HUES6 (cell line): ENCODE measurements around the gene ADM5.
"Not testable (repeated sequence)": the region's sequence is repeated elsewhere in the genome, so short reads cannot be mapped to it uniquely, and the experiment has no call there.

Experiments used
- H3K27ac ChIP-seq: 2 replicates; pipeline ENCODE4 v1.7.0; 2013; ENCODE audit warnings: low read depth, mild to moderate bottlenecking, low read length, inconsistent platforms
- H3K27me3 ChIP-seq: 2 replicates; pipeline ENCODE4 v1.6.1; 2013; ENCODE audit warnings: low read length; ENCODE audit not compliant: control insufficient read depth, insufficient read depth
- H3K36me3 ChIP-seq: 2 replicates; pipeline ENCODE4 v1.6.1; 2013; ENCODE audit warnings: low read length; ENCODE audit not compliant: control insufficient read depth, insufficient read depth
- H3K4me1 ChIP-seq: 2 replicates; pipeline ENCODE4 v1.6.1; 2013; ENCODE audit warnings: low read length; ENCODE audit not compliant: control insufficient read depth, insufficient read depth
- H3K4me3 ChIP-seq: 2 replicates; pipeline ENCODE4 v1.5.1; 2013; ENCODE audit warnings: low read depth, low read length
- H3K9ac ChIP-seq: one replicate; pipeline ENCODE4 v1.6.1; 2013; ENCODE audit warnings: mild to moderate bottlenecking, low read length
- H3K9me3 ChIP-seq: 2 replicates; pipeline ENCODE4 v1.6.1; 2013; ENCODE audit warnings: low read depth, low read length; ENCODE audit not compliant: control insufficient read depth, insufficient read depth

Gene ADM5

DNA sequence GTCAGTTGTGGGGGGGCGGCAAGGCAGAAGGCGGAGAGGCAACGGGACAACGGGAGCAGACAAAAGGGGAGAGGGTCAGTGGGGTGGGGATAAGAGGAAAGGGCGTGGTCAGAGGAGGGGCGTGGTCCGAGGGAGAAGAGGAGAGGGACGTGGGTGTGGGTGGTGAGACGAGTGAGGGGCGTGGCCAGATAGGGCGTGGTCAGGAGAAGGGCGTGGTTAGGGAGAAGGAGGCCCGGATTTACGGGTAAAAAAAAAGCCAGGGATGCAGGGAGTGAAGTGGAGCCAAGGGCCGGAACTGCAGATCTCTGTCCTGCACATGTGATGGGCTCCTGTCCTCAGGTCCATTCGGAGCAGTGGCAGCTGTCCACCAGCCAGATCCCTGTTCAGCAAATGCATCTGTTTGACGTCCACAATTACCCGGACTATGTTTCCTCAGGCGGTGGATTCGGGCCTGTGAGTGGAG lies 23.0 kb downstream of the ADM5 start:
- no peaks in the 10 kb centered on the region for H3K27me3 ChIP-seq
- peak overlapping the region; percentile 11; the same call in 1 of the 2 replicates for H3K4me3 ChIP-seq
- peaks cover 13% of the 10 kb centered on the region for H3K36me3 ChIP-seq
- no peak overlapping the region for H3K27ac ChIP-seq
- peaks cover 4% of the 10 kb centered on the region; the same call in 1 of the 2 replicates for H3K4me1 ChIP-seq
- peak overlapping the region; percentile 29 for H3K9ac ChIP-seq
- H3K9me3 ChIP-seq: no peaks in the 10 kb centered on the region

- peaks cover 13% of the 10 kb centered on the region for H3K36me3 ChIP-seq
- peaks cover 4% of the 10 kb centered on the region; the same call in 1 of the 2 replicates for H3K4me1 ChIP-seq
- H3K9ac ChIP-seq: no peak overlapping the region
- no peak overlapping the region for H3K4me3 ChIP-seq
- no peaks in the 10 kb centered on the region for H3K27me3 ChIP-seq
- no peaks in the 10 kb centered on the region for H3K9me3 ChIP-seq
- H3K27ac ChIP-seq: no peak overlapping the region
Measured at GRCh38 chr19:49713236-49713845, 23.9 kb downstream of the ADM5 start.

DNA sequence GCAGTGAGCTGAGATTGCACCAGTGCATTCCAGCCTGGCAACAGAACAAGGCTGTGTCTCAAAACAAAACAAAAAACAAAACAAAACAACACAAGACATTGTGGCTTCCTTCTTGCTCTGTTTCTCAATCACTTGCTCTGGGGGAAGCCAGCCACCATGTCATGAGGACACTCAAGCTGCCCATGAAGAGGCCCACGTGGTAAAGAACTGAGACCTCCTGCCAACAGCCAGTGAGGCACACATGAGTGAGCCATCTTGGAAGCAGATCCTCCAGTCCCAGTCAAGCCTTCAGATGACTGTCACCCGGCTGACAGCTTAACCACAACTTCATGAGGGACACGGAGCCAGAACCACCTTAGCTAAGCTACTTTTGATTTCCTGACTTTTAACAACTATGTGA lies 26.8 kb downstream of the ADM5 start:
- Histone ChIP-seq H3K4me1 (peaks cover 8% of the 10 kb centered on the region; the same call in 1 of the 2 replicates), H3K27me3 (no peaks in the 10 kb centered on the region), H3K9ac (no peak overlapping the region), H3K4me3 (no peak overlapping the region), H3K36me3 (peaks cover 9% of the 10 kb centered on the region), H3K9me3 (no peaks in the 10 kb centered on the region), H3K27ac (no peak overlapping the region)

- no peaks in the 10 kb centered on the region for H3K9me3 ChIP-seq
- peaks cover 1% of the 10 kb centered on the region for H3K36me3 ChIP-seq
- no peak overlapping the region for H3K4me3 ChIP-seq
- no peak overlapping the region for H3K9ac ChIP-seq
- H3K27me3 ChIP-seq: no peaks in the 10 kb centered on the region
- no peak overlapping the region for H3K27ac ChIP-seq
- H3K4me1 ChIP-seq: peaks cover 4% of the 10 kb centered on the region; the same call in 1 of the 2 replicates
Measured at GRCh38 chr19:49718511-49718910, 29.1 kb downstream of the ADM5 start.

GRCh38 chr19:49718991-49719390 lies 29.6 kb downstream of the ADM5 start:
- Histone ChIP-seq H3K27ac (no peak overlapping the region), H3K27me3 (no peaks in the 10 kb centered on the region), H3K9ac (no peak overlapping the region), H3K9me3 (no peaks in the 10 kb centered on the region), H3K4me1 (peaks cover 4% of the 10 kb centered on the region; the same call in 1 of the 2 replicates), H3K36me3 (no peaks in the 10 kb centered on the region), H3K4me3 (no peak overlapping the region)

DNA sequence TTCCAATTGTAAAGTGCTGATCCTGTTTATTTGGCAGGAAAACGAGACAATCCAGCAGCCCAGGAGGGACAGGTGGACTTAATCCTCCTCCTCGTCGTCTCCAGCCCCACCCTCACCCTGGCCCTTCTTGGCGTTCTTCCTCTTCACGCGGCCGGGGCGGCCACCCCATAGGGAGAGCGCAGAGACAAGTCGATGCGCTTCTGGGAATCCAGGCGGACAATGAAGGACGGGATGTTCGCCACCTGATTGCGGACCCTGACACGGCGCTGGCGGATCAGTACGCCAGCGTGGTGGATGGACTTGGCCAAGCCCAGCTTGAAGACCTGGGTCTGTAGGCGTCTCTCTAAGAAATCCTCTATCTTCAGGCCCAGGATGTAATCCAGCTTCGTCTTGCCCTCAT lies 30.0 kb downstream of the ADM5 start:
- H3K4me1 ChIP-seq, H3K36me3 ChIP-seq, H3K27me3 ChIP-seq, H3K9ac ChIP-seq, H3K27ac ChIP-seq, H3K9me3 ChIP-seq, H3K4me3 ChIP-seq: not testable (repeated sequence)

DNA sequence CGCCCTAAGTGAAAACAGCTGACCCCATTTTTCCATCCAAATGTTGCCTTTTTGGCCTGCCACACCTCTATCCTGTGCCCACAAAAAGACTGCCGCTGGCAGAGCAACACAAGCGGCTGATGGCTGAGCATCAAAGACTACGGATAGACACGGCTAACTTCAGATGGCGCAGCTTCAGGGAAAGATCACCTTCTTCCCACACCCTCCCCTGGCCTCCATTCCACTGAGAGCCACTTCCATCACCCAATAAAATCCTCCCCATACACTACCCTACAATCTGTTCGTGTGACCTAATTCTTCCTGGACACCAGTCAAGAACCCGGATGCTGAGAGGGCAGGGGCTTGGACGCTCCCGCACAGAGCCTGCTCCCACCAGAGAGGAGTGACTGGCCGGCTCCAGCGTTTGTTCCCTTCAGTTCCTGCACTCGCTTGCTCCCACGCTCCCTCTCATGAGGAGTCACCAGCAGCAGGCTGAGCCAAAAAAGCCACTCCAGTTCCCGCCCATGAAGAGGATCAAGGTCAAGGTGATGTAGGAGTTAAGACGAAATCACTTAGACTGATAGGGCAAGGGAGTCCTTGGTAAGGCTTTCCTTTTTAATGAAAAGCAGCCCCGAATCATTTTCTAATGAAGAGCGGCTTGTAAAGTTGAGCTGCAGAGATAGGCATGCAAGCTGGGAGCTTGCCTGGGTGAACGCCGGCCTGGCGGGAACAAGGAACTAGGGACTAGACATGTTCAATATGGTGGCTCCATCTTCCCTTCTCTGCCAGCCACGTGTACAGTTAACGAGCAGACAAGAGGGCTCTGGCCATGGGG lies 38.0 kb downstream of the ADM5 start:
- Histone ChIP-seq H3K36me3 (no peaks in the 10 kb centered on the region), H3K4me1 (no peaks in the 10 kb centered on the region), H3K9ac (no peak overlapping the region), H3K27ac (no peak overlapping the region), H3K9me3 (no peaks in the 10 kb centered on the region), H3K4me3 (no peak overlapping the region), H3K27me3 (no peaks in the 10 kb centered on the region)

DNA sequence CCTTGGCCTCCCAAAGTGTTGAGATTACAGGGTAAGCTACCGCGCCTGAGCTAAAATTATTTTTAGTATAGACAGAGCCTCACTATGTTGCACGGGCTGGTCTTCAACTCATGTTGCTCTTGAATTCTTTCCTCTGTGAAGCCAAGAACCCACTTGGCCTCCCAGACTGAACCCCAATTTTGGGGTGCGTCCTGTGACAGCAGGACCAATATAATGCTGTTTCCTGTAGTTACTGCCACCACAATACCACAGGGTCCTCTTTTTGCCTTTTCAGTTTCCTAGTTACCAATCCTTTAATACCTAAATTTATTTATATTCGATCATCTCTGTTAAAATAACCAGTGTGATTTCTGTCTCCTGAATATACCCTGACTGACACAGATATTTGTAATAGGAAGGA lies 40.8 kb downstream of the ADM5 start:
- no peak overlapping the region for H3K9ac ChIP-seq
- no peaks in the 10 kb centered on the region for H3K27me3 ChIP-seq
- no peak overlapping the region for H3K27ac ChIP-seq
- no peaks in the 10 kb centered on the region for H3K36me3 ChIP-seq
- H3K4me3 ChIP-seq: no peak overlapping the region
- H3K9me3 ChIP-seq: no peaks in the 10 kb centered on the region
- no peaks in the 10 kb centered on the region for H3K4me1 ChIP-seq

- Histone ChIP-seq H3K36me3 (no peaks in the 10 kb centered on the region), H3K4me1 (no peaks in the 10 kb centered on the region), H3K27ac (no peak overlapping the region), H3K9me3 (no peaks in the 10 kb centered on the region), H3K4me3 (no peak overlapping the region), H3K27me3 (no peaks in the 10 kb centered on the region), H3K9ac (no peak overlapping the region)
Measured at GRCh38 chr19:49738268-49738667, 48.9 kb downstream of the ADM5 start.

DNA sequence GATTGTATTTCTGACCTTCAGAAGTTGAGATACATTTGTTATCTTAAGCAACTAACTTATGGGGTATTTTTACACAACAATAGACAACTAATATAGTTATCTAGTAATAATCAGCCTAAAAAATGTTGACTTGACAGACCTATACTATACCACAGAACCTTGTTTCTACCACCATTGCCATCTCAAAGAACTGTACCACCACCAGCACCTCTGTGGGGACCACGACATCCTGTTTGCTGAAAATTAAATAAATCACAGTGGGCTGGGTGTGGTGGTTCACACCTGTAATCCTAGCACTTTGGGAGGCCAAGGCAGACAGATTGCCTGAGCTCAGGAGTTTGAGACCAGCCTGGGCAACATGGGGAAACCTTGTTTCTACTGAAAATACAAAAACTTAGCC lies 49.7 kb downstream of the ADM5 start:
- H3K27ac ChIP-seq: no peak overlapping the region
- H3K9ac ChIP-seq: no peak overlapping the region
- no peak overlapping the region for H3K4me3 ChIP-seq
- H3K9me3 ChIP-seq: no peaks in the 10 kb centered on the region
- H3K36me3 ChIP-seq: no peaks in the 10 kb centered on the region
- no peaks in the 10 kb centered on the region for H3K27me3 ChIP-seq
- H3K4me1 ChIP-seq: no peaks in the 10 kb centered on the region

DNA sequence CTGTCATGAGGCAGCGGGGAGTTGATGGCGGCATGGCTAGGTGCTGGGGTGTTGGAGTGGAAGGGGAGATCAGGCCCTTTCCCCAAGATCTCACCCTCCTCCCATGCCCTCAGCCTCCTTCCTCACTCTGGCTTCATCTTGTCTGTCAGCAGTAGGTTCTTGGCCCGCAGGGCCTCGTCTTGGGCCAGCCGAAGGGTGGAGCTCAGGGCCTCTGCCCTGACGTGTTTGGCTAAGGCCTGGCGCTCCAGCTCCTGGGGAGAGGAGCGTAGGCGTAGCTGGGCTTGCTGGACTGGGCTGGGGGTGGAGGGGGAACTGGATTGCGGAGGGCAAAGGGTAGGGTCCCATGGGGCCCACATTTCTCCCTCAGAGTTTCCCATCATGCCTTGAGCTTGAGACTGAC lies 50.5 kb downstream of the ADM5 start:
- H3K36me3 ChIP-seq: no peaks in the 10 kb centered on the region
- no peaks in the 10 kb centered on the region for H3K27me3 ChIP-seq
- no peaks in the 10 kb centered on the region for H3K4me1 ChIP-seq
- no peak overlapping the region for H3K27ac ChIP-seq
- H3K4me3 ChIP-seq: no peak overlapping the region
- no peaks in the 10 kb centered on the region for H3K9me3 ChIP-seq
- no peak overlapping the region for H3K9ac ChIP-seq
